ENCODE results near the gene MCUB. TPM values are rescaled to one million over a fixed set of nuclear protein-coding genes. Genes with fewer than 3 reads are reported as not detected.
"Not testable (repeated sequence)": the region's sequence is repeated elsewhere in the genome, so short reads cannot be mapped to it uniquely, and the experiment has no call there.

The MCUB gene
- total and polyA plus RNA-seq, 8 donors: 0.88 to 6.5 (median 2.9) TPM

- H3K4me1 ChIP-seq: no peaks in the 10 kb centered on the region
- TF ChIP-seq CTCF (IDR thresholded peaks at IDR 0.05): no peak
- H3K9me3 ChIP-seq: no peaks in the 10 kb centered on the region
- H3K27ac ChIP-seq: no peak overlapping the region
- H3K36me3 ChIP-seq: no peaks in the 10 kb centered on the region
- ATAC-seq (no peak), FAIRE-seq (no peak), DNase-seq (no peak)
- H3K4me3 ChIP-seq: no peak overlapping the region
- intact Hi-C loops (cut with DNase I): no loop called here
- H3K27me3 ChIP-seq: no peaks in the 10 kb centered on the region
Measured at GRCh38 chr4:109672169-109672930, 112.3 kb downstream of the MCUB start.

- Histone ChIP-seq H3K27me3 (no peaks in the 10 kb centered on the region), H3K9me3 (no peaks in the 10 kb centered on the region), H3K27ac (no peak overlapping the region), H3K36me3 (no peaks in the 10 kb centered on the region), H3K4me3 (no peak overlapping the region), H3K4me1 (no peaks in the 10 kb centered on the region)
- intact Hi-C loops (cut with DNase I): no loop called here
- no peak for FAIRE-seq
- WGBS, 2 donors: 92 to 97% methylated on average over 1 of the region's 1 CpG
- no peak for DNase-seq
- ATAC-seq: no peak
- TF ChIP-seq CTCF (IDR thresholded peaks at IDR 0.05): no peak
Measured at GRCh38 chr4:109673303-109673702, 113.3 kb downstream of the MCUB start.

- 29 to 59% methylated on average over 3 of the region's 3 CpGs for WGBS, 2 donors
- DNase-seq (no peak), FAIRE-seq (no peak), ATAC-seq (no peak)
- Histone ChIP-seq H3K4me3 (no peak overlapping the region), H3K9me3 (no peaks in the 10 kb centered on the region), H3K36me3 (no peaks in the 10 kb centered on the region), H3K27ac (no peak overlapping the region), H3K4me1 (no peaks in the 10 kb centered on the region), H3K27me3 (no peaks in the 10 kb centered on the region)
- intact Hi-C loops (cut with DNase I): no loop called here
- no peak for TF ChIP-seq CTCF (IDR thresholded peaks at IDR 0.05)
Measured at GRCh38 chr4:109675181-109675580, 115.1 kb downstream of the MCUB start.

GRCh38 chr4:109675843-109676242, 115.8 kb downstream of the MCUB start:
- FAIRE-seq (no peak), ATAC-seq (no peak), DNase-seq (no peak)
- no peak overlapping the region for H3K27ac ChIP-seq
- WGBS, 2 donors: 94 to 100% methylated on average over 1 of the region's 1 CpG
- no peaks in the 10 kb centered on the region for H3K27me3 ChIP-seq
- no peaks in the 10 kb centered on the region for H3K9me3 ChIP-seq
- H3K4me1 ChIP-seq: no peaks in the 10 kb centered on the region
- intact Hi-C loops (cut with DNase I): no loop called here
- no peak overlapping the region for H3K4me3 ChIP-seq
- H3K36me3 ChIP-seq: no peaks in the 10 kb centered on the region
- TF ChIP-seq CTCF (IDR thresholded peaks at IDR 0.05): no peak

- no peak overlapping the region for H3K4me3 ChIP-seq
- no peak for TF ChIP-seq CTCF (IDR thresholded peaks at IDR 0.05)
- ATAC-seq (peak in 1 of 4 donors; percentile 27), DNase-seq (no peak), FAIRE-seq (no peak)
- WGBS, 2 donors: 91 to 96% methylated on average over 1 of the region's 1 CpG
- no peak overlapping the region for H3K27ac ChIP-seq
- H3K36me3 ChIP-seq: no peaks in the 10 kb centered on the region
- no peaks in the 10 kb centered on the region for H3K9me3 ChIP-seq
- no peaks in the 10 kb centered on the region for H3K4me1 ChIP-seq
- H3K27me3 ChIP-seq: no peaks in the 10 kb centered on the region
- intact Hi-C loops (cut with DNase I): no loop called here
Measured at GRCh38 chr4:109676886-109677285, 116.8 kb downstream of the MCUB start.

- intact Hi-C loops (cut with DNase I); FAIRE-seq; H3K9me3 ChIP-seq; H3K4me1 ChIP-seq; H3K4me3 ChIP-seq; H3K36me3 ChIP-seq; H3K27ac ChIP-seq; H3K27me3 ChIP-seq; ATAC-seq: not testable (repeated sequence)
- peak in 1 of 6 donors; percentile 61 for DNase-seq
- 92 to 95% methylated on average over 28 of the region's 28 CpGs for WGBS, 2 donors
Measured at GRCh38 chr4:109678472-109678871, 118.4 kb downstream of the MCUB start.

GRCh38 chr4:109678925-109679324, 118.9 kb downstream of the MCUB start:
- H3K36me3 ChIP-seq; FAIRE-seq; DNase-seq; H3K9me3 ChIP-seq; H3K4me1 ChIP-seq; H3K4me3 ChIP-seq; ATAC-seq; H3K27me3 ChIP-seq; H3K27ac ChIP-seq; intact Hi-C loops (cut with DNase I): not testable (repeated sequence)
- WGBS, 2 donors: 98% methylated on average over 13 to 14 of the region's 14 CpGs
